CD4-positive, alpha-beta T cell treated with Interleukin-21 for 1 hour (primary cell): ENCODE measurements around the gene BRF1.
"Not testable (repeated sequence)": the region's sequence is repeated elsewhere in the genome, so short reads cannot be mapped to it uniquely, and the experiment has no call there.

Source experiments
- DNase-seq: peaks from one replicate; pipeline ENCODE4 v3.0.0-alpha.2; 2020

BRF1 gene

GRCh38 chr14:105287249-105288102 is 13.3 kb downstream of the BRF1 start:
- DNase-seq: no peak

- DNase-seq: no peak
Observed at GRCh38 chr14:105286759-105287144, 14.0 kb downstream of the BRF1 start.

GRCh38 chr14:105285174-105285573 is 15.6 kb downstream of the BRF1 start:
- DNase-seq: no peak

- DNase-seq: no peak
Observed at GRCh38 chr14:105283899-105284298, 16.9 kb downstream of the BRF1 start.

DNA sequence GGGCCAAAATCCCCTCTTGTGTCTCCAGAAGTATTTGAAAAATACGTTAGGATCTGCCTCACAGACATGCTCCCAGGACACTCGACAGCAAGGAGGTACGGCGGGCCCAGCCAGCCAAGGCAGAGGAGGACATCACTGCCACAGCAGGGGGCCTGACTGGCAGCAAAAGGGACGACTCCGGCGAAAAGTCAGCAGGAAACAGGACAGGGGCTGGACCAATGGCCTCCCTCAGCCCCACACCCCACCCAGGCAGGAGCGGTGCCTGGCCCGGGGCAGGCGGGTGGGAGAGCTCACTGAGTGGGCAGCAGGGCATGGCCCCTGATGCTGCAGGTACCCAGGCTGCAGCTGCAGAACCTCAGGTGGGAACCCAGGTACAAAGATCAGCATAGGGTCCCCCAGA is 17.8 kb downstream of the BRF1 start:
- no peak for DNase-seq

- no peak for DNase-seq
Observed at GRCh38 chr14:105282098-105282725, 18.6 kb downstream of the BRF1 start.

DNA sequence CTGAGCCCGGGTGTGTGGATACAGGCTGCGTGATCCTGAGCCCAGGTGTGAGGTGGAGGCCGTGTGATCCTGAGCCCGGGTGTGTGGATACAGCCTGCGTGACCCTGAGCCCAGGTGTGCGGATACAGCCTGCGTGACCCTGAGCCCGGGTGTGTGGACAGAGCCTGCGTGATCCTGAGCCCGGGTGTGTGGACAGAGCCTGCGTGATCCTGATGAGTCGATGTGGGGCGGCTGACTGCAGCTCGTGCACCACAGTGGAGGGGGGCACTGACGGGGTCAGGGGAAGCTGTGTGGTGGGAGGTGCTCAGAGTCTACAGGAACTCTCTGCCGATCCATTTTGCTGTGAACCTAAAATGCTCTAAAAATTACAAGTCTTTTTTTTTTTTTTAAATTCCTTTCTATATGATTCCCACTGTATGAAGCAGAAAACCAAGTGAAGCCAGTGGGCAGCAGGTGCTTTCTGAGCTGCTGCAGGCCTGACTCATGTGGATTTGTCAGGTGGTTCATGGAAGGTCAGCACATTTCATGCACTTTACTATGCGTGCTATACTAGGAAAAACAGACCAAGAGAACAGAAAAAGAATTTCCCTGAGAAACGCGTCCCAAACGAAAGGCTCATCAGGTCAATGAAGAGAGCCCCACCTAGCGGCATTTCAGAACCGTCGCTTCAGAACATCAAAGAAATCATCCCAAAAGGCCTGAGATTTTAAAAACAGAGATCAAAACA is 19.3 kb downstream of the BRF1 start:
- DNase-seq: peak; percentile 45

GRCh38 chr14:105280525-105280924 is 20.3 kb downstream of the BRF1 start:
- no peak for DNase-seq

DNA sequence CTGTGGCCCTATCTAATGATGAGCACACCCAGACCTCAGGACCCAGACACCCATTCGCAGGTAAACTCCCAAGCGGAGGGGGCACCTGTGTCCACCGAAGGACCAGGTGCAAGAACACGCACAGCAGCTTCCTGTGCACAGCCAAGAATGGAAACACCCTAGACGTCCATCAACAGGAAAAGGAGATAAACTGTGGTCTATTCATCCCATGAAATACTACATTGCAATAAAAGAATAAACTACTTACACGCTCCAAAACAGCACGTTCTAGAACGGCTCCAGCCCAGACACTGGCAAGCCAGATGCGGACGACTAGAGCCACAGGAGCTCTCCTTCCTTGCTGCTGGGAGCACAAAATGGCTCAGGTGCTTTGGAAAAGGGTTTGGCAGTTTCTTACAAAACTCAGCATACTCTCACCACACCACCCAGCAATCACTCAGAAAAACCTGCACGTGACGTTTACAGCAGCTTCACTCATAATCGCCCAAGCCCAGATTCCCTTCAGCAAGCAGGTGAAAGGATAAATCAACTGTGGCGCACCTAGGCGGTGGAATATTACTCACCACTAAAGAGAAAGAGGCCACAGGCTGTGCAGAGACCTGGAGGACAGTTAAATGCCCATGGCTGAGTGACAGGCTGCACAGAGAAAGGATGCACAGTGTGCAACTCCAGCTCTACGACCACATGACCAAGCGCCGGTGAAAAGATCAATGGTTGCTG is 21.0 kb downstream of the BRF1 start:
- DNase-seq: no peak

GRCh38 chr14:105277448-105277847 is 23.4 kb downstream of the BRF1 start:
- DNase-seq: not testable (repeated sequence)

DNA sequence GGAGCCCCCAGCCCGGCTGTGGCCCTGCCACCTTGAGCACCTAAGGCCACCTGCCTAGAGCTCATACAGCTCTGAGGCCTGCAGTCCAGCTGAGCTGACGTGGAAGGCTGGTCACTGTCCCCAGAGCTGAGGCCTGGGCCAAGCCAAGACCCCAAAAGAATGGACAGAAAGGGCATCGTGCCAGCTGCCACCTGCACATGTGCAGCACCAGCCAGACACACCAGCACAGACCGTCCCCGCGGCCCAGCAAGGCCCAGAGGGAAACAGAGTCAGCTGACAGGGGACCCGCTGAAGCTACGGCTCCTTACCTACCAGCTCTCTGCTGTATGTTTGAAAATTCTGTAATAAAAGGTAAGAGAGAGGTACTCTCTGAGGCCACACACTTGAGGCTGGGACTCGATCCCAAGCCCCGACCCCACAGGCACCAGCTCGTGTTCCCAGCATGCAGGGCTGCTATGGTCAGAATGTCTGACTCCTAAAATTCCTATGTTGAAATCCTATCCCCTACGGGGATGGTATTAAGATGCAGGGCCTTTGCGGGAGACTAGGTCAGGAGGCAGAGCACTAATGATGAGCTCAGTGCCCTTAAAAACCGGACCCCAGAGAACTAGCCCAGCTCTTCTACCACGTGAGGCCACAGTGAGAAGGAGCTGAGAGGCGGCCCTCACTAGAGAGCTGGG is 25.4 kb downstream of the BRF1 start:
- no peak for DNase-seq

DNA sequence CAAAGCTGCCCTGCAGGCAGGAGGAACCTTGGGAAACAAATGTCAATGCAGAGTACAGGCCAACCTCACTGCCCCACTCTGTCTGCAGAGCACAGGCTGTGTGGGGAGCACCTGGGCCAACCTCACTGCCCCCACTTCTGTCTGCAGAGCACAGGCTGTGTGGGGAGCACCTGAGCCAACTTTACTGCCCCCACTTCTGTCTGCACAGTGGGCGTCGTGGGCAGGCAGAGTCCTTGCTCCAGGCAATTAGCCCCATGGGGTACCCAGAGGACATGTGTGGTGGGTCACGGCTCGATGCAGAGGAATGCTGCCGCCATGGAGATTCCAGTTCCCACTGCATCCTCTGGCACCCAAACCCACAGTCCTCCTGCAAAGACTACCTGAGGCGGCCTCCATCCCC is 26.2 kb downstream of the BRF1 start:
- no peak for DNase-seq

- DNase-seq: no peak
Observed at GRCh38 chr14:105273062-105273461, 27.7 kb downstream of the BRF1 start.

- DNase-seq: no peak
Observed at GRCh38 chr14:105272623-105273022, 28.2 kb downstream of the BRF1 start.

GRCh38 chr14:105271224-105271890 is 29.4 kb downstream of the BRF1 start:
- DNase-seq: no peak

GRCh38 chr14:105269405-105269804 is 31.4 kb downstream of the BRF1 start:
- DNase-seq: no peak

GRCh38 chr14:105268736-105269354 is 32.0 kb downstream of the BRF1 start:
- DNase-seq: no peak

DNA sequence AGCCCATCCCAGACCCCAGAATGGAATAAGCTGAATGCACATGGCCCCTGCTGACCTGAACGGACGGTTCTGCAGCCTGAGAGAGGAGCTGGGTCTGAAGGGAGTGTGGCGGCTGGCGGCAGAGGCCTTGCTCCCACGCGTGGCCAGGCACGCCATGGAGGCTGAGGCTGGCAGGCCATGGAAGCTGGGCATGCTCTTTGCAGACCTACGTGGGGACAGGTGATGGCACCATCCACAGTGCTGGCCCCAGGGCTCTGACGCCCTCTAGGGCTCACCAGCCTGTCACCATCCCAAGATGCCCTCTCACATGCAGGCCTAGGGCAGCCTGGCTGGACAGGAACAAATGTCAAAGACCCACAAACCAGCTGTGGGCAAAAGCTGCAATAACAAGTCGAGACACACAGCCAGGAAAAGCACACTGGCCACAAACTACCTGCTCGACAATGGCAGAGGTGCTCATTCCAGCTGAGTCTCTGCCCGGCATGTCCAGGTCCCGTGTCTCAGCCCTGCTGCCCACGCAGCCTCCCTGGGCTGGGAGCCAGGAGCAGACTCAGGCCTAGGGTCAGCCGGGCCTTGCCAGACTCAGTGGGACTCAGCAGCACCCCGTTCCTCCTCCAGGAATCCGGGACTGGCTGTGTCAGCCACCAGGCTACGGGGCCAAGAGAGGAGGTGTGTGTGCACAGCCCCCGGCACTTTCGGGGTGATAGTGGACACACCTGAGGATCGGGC is 32.8 kb downstream of the BRF1 start:
- no peak for DNase-seq

DNA sequence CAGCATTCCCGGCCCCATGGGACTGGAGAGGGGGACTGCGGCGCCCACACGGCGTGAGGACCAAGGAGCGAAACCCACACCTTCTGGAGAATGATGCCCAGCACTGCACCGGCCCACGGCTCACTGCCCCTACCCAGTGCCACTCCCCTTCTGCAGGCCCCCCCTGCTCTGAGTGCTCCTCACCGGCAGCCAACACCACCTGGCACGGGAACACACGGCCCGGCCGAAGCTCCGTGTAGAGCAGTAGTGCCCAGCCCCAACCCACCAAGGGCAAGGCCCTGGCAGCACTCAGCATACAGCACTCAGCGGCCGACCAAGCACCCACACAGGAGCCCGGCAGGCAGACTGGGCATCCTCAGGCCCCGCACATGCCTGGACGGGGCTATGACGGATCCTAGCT is 39.0 kb downstream of the BRF1 start:
- no peak for DNase-seq

- no peak for DNase-seq
Observed at GRCh38 chr14:105260959-105261358, 39.8 kb downstream of the BRF1 start.

DNA sequence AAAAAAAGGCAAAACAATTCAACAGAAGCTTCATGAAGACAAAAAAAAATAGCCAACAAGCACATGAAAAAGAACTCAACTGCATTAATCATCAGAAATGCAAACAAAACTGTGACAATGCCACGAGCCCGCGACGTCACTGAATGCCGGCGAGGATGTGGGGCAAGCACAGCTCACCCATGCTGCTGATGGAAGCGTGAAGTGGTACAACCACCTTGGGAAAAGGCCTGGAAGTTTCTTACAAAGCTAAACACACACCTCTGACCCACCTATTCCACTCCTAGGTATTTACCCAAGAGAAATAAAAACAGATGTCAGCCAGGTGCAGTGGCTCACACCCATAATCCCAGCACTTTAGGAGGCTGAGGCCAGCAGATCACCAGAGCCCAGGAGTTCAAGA is 42.0 kb downstream of the BRF1 start:
- no peak for DNase-seq
